ENCODE measurements around the gene ATXN3L.
A peak's percentile ranks its signal among the peaks of the same experiment; 100 is the strongest.

The ATXN3L gene

GRCh38 chrX:13283950-13284546 lies 35.8 kb downstream of the ATXN3L start:
- Histone ChIP-seq H3K36me3 (ENCODE audit: control insufficient read depth, low read depth, low read length) (no peaks in the 10 kb centered on the region), H3K27ac (ENCODE audit: low read length) (peak overlapping the region; percentile 86), H3K4me3 (ENCODE audit: low read length) (peak overlapping the region; percentile 33), H3K9ac (ENCODE audit: low read length) (peak overlapping the region; percentile 54), H3K4me1 (ENCODE audit: control insufficient read depth, low read depth, low read length) (peaks cover 25% of the 10 kb centered on the region), H3K9me3 (ENCODE audit: control insufficient read depth, low read depth, low read length) (peaks cover 11% of the 10 kb centered on the region), H3K27me3 (ENCODE audit: control insufficient read depth, insufficient read depth, low read length) (no peaks in the 10 kb centered on the region)

DNA sequence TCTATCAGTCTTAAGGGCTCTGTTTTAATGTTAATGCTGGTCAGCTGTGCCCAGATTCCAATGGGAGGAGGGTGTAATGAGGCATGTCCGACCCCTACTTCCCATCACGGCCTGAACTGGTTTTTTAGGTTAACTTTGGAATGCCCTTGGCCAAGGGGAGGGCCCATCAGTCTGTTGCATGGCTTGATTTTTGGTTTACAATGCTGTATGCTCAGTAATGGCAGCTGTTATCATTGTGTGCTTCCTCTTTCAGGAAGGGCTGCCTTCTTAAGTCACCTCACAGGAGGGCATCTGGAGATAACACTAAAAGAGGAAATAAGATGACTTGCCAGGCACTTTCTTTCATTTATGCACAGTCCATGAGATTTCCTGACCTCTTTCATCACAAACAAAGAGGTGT lies 36.3 kb downstream of the ATXN3L start:
- H3K9ac ChIP-seq (ENCODE audit: low read length): peak overlapping the region; percentile 54
- H3K27ac ChIP-seq (ENCODE audit: low read length): peak overlapping the region; percentile 86
- H3K36me3 ChIP-seq (ENCODE audit: control insufficient read depth, low read depth, low read length): no peaks in the 10 kb centered on the region
- H3K27me3 ChIP-seq (ENCODE audit: control insufficient read depth, insufficient read depth, low read length): no peaks in the 10 kb centered on the region
- H3K9me3 ChIP-seq (ENCODE audit: control insufficient read depth, low read depth, low read length): peaks cover 11% of the 10 kb centered on the region
- peak overlapping the region; percentile 33 for H3K4me3 ChIP-seq (ENCODE audit: low read length)
- H3K4me1 ChIP-seq (ENCODE audit: control insufficient read depth, low read depth, low read length): peaks cover 22% of the 10 kb centered on the region

DNA sequence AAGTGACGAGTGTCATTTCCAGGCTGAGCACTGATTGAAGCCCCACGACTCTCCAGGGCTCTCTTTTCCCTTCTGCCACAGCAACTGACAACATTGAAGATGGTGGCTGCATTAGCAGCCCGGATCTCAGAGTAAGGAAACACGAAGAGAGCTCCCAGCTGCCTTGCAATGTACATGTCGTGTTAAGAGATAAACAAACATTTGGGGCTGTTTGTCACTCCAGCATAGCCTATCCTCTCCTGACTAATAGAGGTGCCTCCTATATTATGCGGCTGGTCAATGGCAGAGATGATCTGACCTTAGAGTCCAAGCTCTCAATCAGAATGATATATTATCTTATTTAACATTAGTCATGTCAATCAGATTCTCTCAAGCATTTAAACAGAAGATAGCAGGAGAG lies 38.6 kb downstream of the ATXN3L start:
- H3K9ac ChIP-seq (ENCODE audit: low read length): no peak overlapping the region
- peaks cover 18% of the 10 kb centered on the region for H3K4me1 ChIP-seq (ENCODE audit: control insufficient read depth, low read depth, low read length)
- H3K9me3 ChIP-seq (ENCODE audit: control insufficient read depth, low read depth, low read length): peaks cover 11% of the 10 kb centered on the region
- H3K36me3 ChIP-seq (ENCODE audit: control insufficient read depth, low read depth, low read length): no peaks in the 10 kb centered on the region
- no peaks in the 10 kb centered on the region for H3K27me3 ChIP-seq (ENCODE audit: control insufficient read depth, insufficient read depth, low read length)
- no peak overlapping the region for H3K4me3 ChIP-seq (ENCODE audit: low read length)
- H3K27ac ChIP-seq (ENCODE audit: low read length): no peak overlapping the region

DNA sequence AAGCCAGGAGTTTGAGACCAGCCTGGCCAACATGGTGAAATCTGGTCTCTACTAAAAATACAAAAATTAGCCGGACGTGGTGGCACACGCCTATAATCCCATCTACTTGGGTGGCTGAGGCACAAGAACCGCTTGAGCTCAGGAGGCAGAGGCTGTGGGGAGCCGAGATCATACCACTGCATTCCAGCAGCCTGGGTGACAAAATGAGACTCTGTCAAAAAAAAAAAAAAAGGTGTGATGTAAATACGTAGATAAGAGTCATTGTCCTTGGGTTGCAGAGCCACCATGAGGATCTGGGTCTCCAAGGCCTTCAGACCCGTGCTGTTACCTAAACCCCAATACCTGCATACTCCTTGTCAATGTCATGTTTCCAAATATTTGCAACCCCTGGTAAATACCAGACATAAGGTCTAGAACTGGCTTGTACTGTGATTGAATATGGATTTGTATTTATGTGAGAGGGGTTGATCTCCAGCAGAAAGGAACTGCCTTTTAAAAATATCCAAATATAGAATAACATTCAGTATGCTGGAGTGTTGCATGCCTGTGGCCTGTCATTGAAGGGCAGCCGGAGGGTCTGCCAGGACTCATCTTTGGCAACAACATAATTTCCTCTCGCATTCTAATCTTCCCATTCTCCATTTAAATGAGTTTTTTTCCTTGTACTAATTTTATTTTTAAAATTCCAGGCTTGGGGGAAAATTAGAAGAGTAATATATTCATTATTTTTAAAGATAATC lies 40.4 kb downstream of the ATXN3L start:
- Histone ChIP-seq H3K27me3 (ENCODE audit: control insufficient read depth, insufficient read depth, low read length) (no peaks in the 10 kb centered on the region), H3K9me3 (ENCODE audit: control insufficient read depth, low read depth, low read length) (no peaks in the 10 kb centered on the region), H3K4me3 (ENCODE audit: low read length) (no peak overlapping the region), H3K27ac (ENCODE audit: low read length) (no peak overlapping the region), H3K4me1 (ENCODE audit: control insufficient read depth, low read depth, low read length) (peaks cover 18% of the 10 kb centered on the region), H3K36me3 (ENCODE audit: control insufficient read depth, low read depth, low read length) (no peaks in the 10 kb centered on the region), H3K9ac (ENCODE audit: low read length) (no peak overlapping the region)

- Histone ChIP-seq H3K9ac (ENCODE audit: low read length) (no peak overlapping the region), H3K36me3 (ENCODE audit: control insufficient read depth, low read depth, low read length) (no peaks in the 10 kb centered on the region), H3K4me1 (ENCODE audit: control insufficient read depth, low read depth, low read length) (peaks cover 2% of the 10 kb centered on the region), H3K27me3 (ENCODE audit: control insufficient read depth, insufficient read depth, low read length) (no peaks in the 10 kb centered on the region), H3K4me3 (ENCODE audit: low read length) (no peak overlapping the region), H3K27ac (ENCODE audit: low read length) (no peak overlapping the region), H3K9me3 (ENCODE audit: control insufficient read depth, low read depth, low read length) (no peaks in the 10 kb centered on the region)
Observed at GRCh38 chrX:13277539-13277938, 42.3 kb downstream of the ATXN3L start.

GRCh38 chrX:13276991-13277390 lies 42.9 kb downstream of the ATXN3L start:
- no peak overlapping the region for H3K4me3 ChIP-seq (ENCODE audit: low read length)
- H3K9ac ChIP-seq (ENCODE audit: low read length): no peak overlapping the region
- no peak overlapping the region for H3K27ac ChIP-seq (ENCODE audit: low read length)
- no peaks in the 10 kb centered on the region for H3K9me3 ChIP-seq (ENCODE audit: control insufficient read depth, low read depth, low read length)
- no peaks in the 10 kb centered on the region for H3K27me3 ChIP-seq (ENCODE audit: control insufficient read depth, insufficient read depth, low read length)
- no peaks in the 10 kb centered on the region for H3K4me1 ChIP-seq (ENCODE audit: control insufficient read depth, low read depth, low read length)
- no peaks in the 10 kb centered on the region for H3K36me3 ChIP-seq (ENCODE audit: control insufficient read depth, low read depth, low read length)

DNA sequence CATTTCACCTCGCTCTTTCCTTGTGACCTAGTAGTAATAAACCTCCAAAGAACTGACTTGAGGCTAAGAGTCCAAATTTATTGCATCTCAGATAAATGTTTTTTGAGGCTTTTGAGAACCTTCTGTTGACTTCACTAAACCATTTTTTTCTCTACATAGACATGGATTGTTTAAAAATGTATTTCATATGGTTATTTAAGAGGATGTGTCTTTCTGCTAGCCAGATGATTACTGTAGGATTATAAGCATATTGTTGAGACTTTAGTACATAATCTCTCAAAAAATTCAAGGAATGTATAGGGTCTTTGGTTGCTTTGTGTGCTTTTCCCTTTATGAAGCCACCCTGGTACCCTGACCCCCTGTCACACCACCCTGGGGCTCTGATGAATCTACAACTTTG lies 44.8 kb downstream of the ATXN3L start:
- H3K36me3 ChIP-seq (ENCODE audit: control insufficient read depth, low read depth, low read length): no peaks in the 10 kb centered on the region
- H3K27me3 ChIP-seq (ENCODE audit: control insufficient read depth, insufficient read depth, low read length): no peaks in the 10 kb centered on the region
- no peaks in the 10 kb centered on the region for H3K4me1 ChIP-seq (ENCODE audit: control insufficient read depth, low read depth, low read length)
- no peak overlapping the region for H3K27ac ChIP-seq (ENCODE audit: low read length)
- no peak overlapping the region for H3K9ac ChIP-seq (ENCODE audit: low read length)
- H3K9me3 ChIP-seq (ENCODE audit: control insufficient read depth, low read depth, low read length): no peaks in the 10 kb centered on the region
- H3K4me3 ChIP-seq (ENCODE audit: low read length): no peak overlapping the region

- Histone ChIP-seq H3K9ac (ENCODE audit: low read length) (no peak overlapping the region), H3K9me3 (ENCODE audit: control insufficient read depth, low read depth, low read length) (no peaks in the 10 kb centered on the region), H3K36me3 (ENCODE audit: control insufficient read depth, low read depth, low read length) (no peaks in the 10 kb centered on the region), H3K4me3 (ENCODE audit: low read length) (no peak overlapping the region), H3K27me3 (ENCODE audit: control insufficient read depth, insufficient read depth, low read length) (no peaks in the 10 kb centered on the region), H3K4me1 (ENCODE audit: control insufficient read depth, low read depth, low read length) (no peaks in the 10 kb centered on the region), H3K27ac (ENCODE audit: low read length) (no peak overlapping the region)
Observed at GRCh38 chrX:13272426-13272825, 47.4 kb downstream of the ATXN3L start.

DNA sequence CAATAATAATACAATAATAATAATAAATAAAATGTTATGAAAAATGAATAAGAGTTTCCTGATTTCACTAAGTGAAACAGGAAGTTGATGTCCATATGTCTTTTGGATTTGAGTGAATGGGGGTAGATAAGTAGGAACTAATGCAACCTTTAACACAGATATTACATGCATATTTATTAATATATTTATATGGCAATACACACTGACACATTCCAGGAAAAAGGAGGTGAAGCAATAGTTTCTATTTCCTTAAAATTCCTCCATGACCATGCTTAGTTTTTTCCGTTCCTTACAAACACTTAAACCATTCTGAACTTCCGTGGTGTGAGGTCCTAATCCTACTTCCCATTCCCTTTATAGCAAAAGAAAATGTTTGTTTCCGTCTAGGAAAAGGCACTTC lies 48.3 kb downstream of the ATXN3L start:
- no peaks in the 10 kb centered on the region for H3K36me3 ChIP-seq (ENCODE audit: control insufficient read depth, low read depth, low read length)
- H3K4me1 ChIP-seq (ENCODE audit: control insufficient read depth, low read depth, low read length): peaks cover 5% of the 10 kb centered on the region
- no peaks in the 10 kb centered on the region for H3K27me3 ChIP-seq (ENCODE audit: control insufficient read depth, insufficient read depth, low read length)
- H3K4me3 ChIP-seq (ENCODE audit: low read length): no peak overlapping the region
- H3K9me3 ChIP-seq (ENCODE audit: control insufficient read depth, low read depth, low read length): no peaks in the 10 kb centered on the region
- H3K27ac ChIP-seq (ENCODE audit: low read length): no peak overlapping the region
- H3K9ac ChIP-seq (ENCODE audit: low read length): no peak overlapping the region

DNA sequence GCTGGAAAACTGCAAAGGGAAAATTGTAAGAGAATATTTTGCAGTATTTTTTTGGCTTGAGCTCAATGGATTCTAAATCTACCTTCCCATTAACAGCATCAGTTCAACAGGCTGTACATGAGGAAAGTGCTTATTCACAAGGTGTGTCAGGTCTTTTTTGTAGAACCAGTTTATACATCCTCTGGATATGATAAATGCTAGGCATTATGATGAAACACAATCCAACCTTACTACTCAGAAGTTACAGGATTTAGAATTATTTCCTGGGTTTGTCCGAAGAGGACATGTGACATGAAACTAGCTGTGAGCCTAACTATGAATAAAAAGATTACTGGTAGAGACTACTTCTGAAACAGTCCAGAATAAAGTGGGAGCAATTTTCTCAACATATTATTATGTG lies 49.5 kb downstream of the ATXN3L start:
- Histone ChIP-seq H3K9ac (ENCODE audit: low read length) (no peak overlapping the region), H3K36me3 (ENCODE audit: control insufficient read depth, low read depth, low read length) (no peaks in the 10 kb centered on the region), H3K9me3 (ENCODE audit: control insufficient read depth, low read depth, low read length) (no peaks in the 10 kb centered on the region), H3K27me3 (ENCODE audit: control insufficient read depth, insufficient read depth, low read length) (no peaks in the 10 kb centered on the region), H3K27ac (ENCODE audit: low read length) (no peak overlapping the region), H3K4me1 (ENCODE audit: control insufficient read depth, low read depth, low read length) (peaks cover 9% of the 10 kb centered on the region), H3K4me3 (ENCODE audit: low read length) (no peak overlapping the region)

DNA sequence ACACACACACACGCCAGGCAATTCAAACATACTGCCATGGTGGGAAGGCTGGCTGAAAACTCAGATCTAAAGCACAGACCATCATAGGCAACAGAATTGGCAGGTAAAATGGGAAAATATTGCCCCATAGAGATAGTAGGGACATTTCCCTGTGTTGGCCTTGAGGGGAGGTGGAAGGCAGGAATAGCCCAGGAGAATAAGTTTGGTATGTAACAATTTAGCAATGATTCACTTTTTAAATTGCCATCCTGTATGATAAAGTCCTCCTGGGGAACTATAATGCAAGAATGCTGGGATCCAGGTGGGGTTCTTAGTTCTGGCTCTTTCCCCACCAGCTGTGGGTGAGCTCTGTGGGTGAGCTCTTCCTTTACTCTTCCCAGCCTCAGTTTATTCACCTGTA lies 51.0 kb downstream of the ATXN3L start:
- H3K4me1 ChIP-seq (ENCODE audit: control insufficient read depth, low read depth, low read length): peaks cover 13% of the 10 kb centered on the region
- H3K36me3 ChIP-seq (ENCODE audit: control insufficient read depth, low read depth, low read length): no peaks in the 10 kb centered on the region
- no peak overlapping the region for H3K27ac ChIP-seq (ENCODE audit: low read length)
- H3K9me3 ChIP-seq (ENCODE audit: control insufficient read depth, low read depth, low read length): no peaks in the 10 kb centered on the region
- no peak overlapping the region for H3K9ac ChIP-seq (ENCODE audit: low read length)
- no peak overlapping the region for H3K4me3 ChIP-seq (ENCODE audit: low read length)
- no peaks in the 10 kb centered on the region for H3K27me3 ChIP-seq (ENCODE audit: control insufficient read depth, insufficient read depth, low read length)
